RKO (cell line): ENCODE data around the gene RBM8A.

Source experiments
- DNase-seq: peaks from one replicate; pipeline ENCODE4 v3.0.0-alpha.2; 2016; ENCODE audit warnings: low spot score

The RBM8A gene

GRCh38 chr1:145918144-145918991 lies 8.9 kb downstream of the RBM8A start, which contains the start of gene PEX11B:
Gene PEX11B (minus strand): TSS chr1:145918717. CDS start chr1:145918688, 29 bp downstream.
- DNase-seq: peak; percentile 88

GRCh38 chr1:145917595-145917994 lies 9.7 kb downstream of the RBM8A start:
- no peak for DNase-seq

GRCh38 chr1:145916745-145917144 lies 10.5 kb downstream of the RBM8A start:
- peak; percentile 91 for DNase-seq

- no peak for DNase-seq
These were observed 15.1 kb downstream of the RBM8A start for GRCh38 chr1:145912128-145912641.

GRCh38 chr1:145908653-145909052 lies 18.6 kb downstream of the RBM8A start:
- no peak for DNase-seq

- DNase-seq: no peak
These were observed 20.1 kb downstream of the RBM8A start for GRCh38 chr1:145906954-145907753.

GRCh38 chr1:145901312-145902021 lies 25.8 kb downstream of the RBM8A start:
- DNase-seq: no peak

GRCh38 chr1:145898756-145899155 lies 28.5 kb downstream of the RBM8A start:
- peak; percentile 20 for DNase-seq

- no peak for DNase-seq
These were observed 29.3 kb downstream of the RBM8A start for GRCh38 chr1:145897969-145898368.

GRCh38 chr1:145895471-145895870 lies 31.8 kb downstream of the RBM8A start:
- no peak for DNase-seq

GRCh38 chr1:145893306-145894055 lies 33.8 kb downstream of the RBM8A start:
- DNase-seq: no peak

GRCh38 chr1:145892486-145893087 lies 34.7 kb downstream of the RBM8A start:
- DNase-seq: no peak

- peak; percentile 98 for DNase-seq
These were observed 35.4 kb downstream of the RBM8A start for GRCh38 chr1:145891587-145892485.

- no peak for DNase-seq
These were observed 36.1 kb downstream of the RBM8A start for GRCh38 chr1:145891143-145891542.

- DNase-seq: no peak
These were observed 37.6 kb downstream of the RBM8A start for GRCh38 chr1:145889722-145890121.

GRCh38 chr1:145887631-145888030 lies 39.7 kb downstream of the RBM8A start:
- no peak for DNase-seq

GRCh38 chr1:145886816-145887215 lies 40.5 kb downstream of the RBM8A start:
- no peak for DNase-seq

- DNase-seq: no peak
These were observed 40.9 kb downstream of the RBM8A start for GRCh38 chr1:145886390-145886789.

- DNase-seq: peak; percentile 79
These were observed 41.5 kb downstream of the RBM8A start, which contains the start of gene ANKRD35 for GRCh38 chr1:145885738-145886287. Gene ANKRD35 (minus strand): TSS chr1:145885866. CDS start chr1:145885758, 108 bp downstream.
